GM12878 (cell line): ENCODE measurements around the gene DCTN2. TPM values are rescaled to one million over a fixed set of nuclear protein-coding genes. Genes with fewer than 3 reads are reported as not detected.

Source experiments
- ATAC-seq: fragments of 200-7000 bp; cut with Tn5 transposase; 3 replicates; pipeline ENCODE4 v1.9.1; 2020; ENCODE audit warnings: mild to moderate bottlenecking, moderate library complexity
- BruUV-seq: library from RNA; stranded (reverse); fragments of 400-500 nt; replicated peaks from 2 replicates; lab custom pipeline; 2021; lab: Mats Ljungman, UMichigan
- CTCF ChIA-PET: fragments of 300-600 bp; sonication (Branson Sonifier 250); formaldehyde crosslinking; extraction: SDS; loops from one replicate; lab custom pipeline; 2021; ENCODE audit warnings: inconsistent platforms; lab: Yijun Ruan, JAX
- POLR2A ChIA-PET: fragments of 350-600 bp; formaldehyde crosslinking; extraction: SDS; loops from one replicate; lab custom pipeline; 2021; ENCODE audit warnings: inconsistent platforms; lab: Charles Lee
- RAD21 ChIA-PET: fragments of 300-600 bp; sonication (Branson Sonifier 250); formaldehyde crosslinking; loops from one replicate; lab custom pipeline; 2023; ENCODE audit warnings: antibody characterized with exemption; ENCODE audit not compliant: unreplicated experiment; lab: Charles Lee
- SMC1A ChIA-PET: fragments of 300-600 bp; sonication (Branson Sonifier 250); formaldehyde crosslinking; loops from one replicate; lab custom pipeline; 2023; ENCODE audit not compliant: unreplicated experiment, uncharacterized antibody; lab: Charles Lee
- DNase-seq: peaks from one replicate; pipeline ENCODE4 v3.0.0-alpha.2; 2011; ENCODE audit warnings: low read depth, low spot score
- FAIRE-seq: peaks from 3 replicates; lab custom pipeline; 2011; peaks lifted over from hg19 to GRCh38; lab: Jason Lieb, UNC
- H2AFZ ChIP-seq: 2 replicates; pipeline ENCODE4 v1.6.0; 2011; ENCODE audit warnings: low read depth, low read length, control low read depth; ENCODE audit not compliant: control insufficient read depth
- H3K27ac ChIP-seq: 2 replicates; pipeline ENCODE4 v1.5.1; 2011; ENCODE audit warnings: control low read depth; ENCODE audit not compliant: control insufficient read depth, insufficient read depth
- H3K27me3 ChIP-seq, 2 experiments: replicated peaks in 1 of 2; 2 replicates each; pipeline versions ENCODE4 v1.6.0 to v1.6.1; 2011; ENCODE audit warnings: low read length in 1 of 2; ENCODE audit not compliant: control insufficient read depth in 2 of 2, insufficient read depth in 2 of 2
- H3K36me3 ChIP-seq, 2 experiments: 2 replicates each; pipeline ENCODE4 v1.5.1; 2011; ENCODE audit warnings: low read length in 1 of 2; ENCODE audit not compliant: control insufficient read depth in 2 of 2, insufficient read depth in 2 of 2
- H3K4me1 ChIP-seq: 2 replicates; pipeline ENCODE4 v1.6.1; 2011; ENCODE audit warnings: mild to moderate bottlenecking, low read length, moderate library complexity, mixed read lengths; ENCODE audit not compliant: control insufficient read depth, insufficient read depth
- H3K4me2 ChIP-seq: 2 replicates; pipeline ENCODE4 v1.6.0; 2011; ENCODE audit warnings: control low read depth; ENCODE audit not compliant: control insufficient read depth, insufficient read depth
- H3K4me3 ChIP-seq: fragments of 200-600 bp; sonication (generic); 2 replicates; pipeline ENCODE4 v1.5.1; 2016
- H3K79me2 ChIP-seq: 2 replicates; pipeline ENCODE4 v1.6.0; 2011; ENCODE audit warnings: low read length; ENCODE audit not compliant: control insufficient read depth, insufficient read depth
- H3K9ac ChIP-seq: 2 replicates; pipeline ENCODE4 v1.8.0; 2011; ENCODE audit warnings: low read length, control low read depth, mixed read lengths; ENCODE audit not compliant: control insufficient read depth, insufficient read depth
- H3K9me3 ChIP-seq: replicated peaks from 3 replicates; pipeline ENCODE4 v1.5.1; 2011; ENCODE audit warnings: mild to moderate bottlenecking, low read length; ENCODE audit not compliant: control insufficient read depth, insufficient read depth
- H4K20me1 ChIP-seq: 2 replicates; pipeline ENCODE4 v1.6.0; 2011; ENCODE audit not compliant: control insufficient read depth, insufficient read depth
- BHLHE40 ChIP-seq, 2 experiments: fragments of 450-650 bp in 1 of 2; IDR thresholded peaks; 2 replicates each; pipeline ENCODE4 v1.6.1; 2011 to 2017; ENCODE audit warnings: low read depth in 2 of 2, borderline replicate concordance in 1 of 2, improper control_type of control experiment in 1 of 2, low read length in 1 of 2, mild to moderate bottlenecking in 1 of 2
- BRCA1 ChIP-seq: IDR thresholded peaks from 2 replicates; pipeline ENCODE4 v1.6.1; 2011; ENCODE audit warnings: low read depth, low read length, improper control_type of control experiment
- CEBPB ChIP-seq, 2 experiments: fragments of 150-350 bp in 1 of 2; IDR thresholded peaks; 2 replicates each; pipeline ENCODE4 v1.6.1; 2012 to 2014; ENCODE audit warnings: low read depth in 2 of 2, low read length in 2 of 2, borderline replicate concordance in 1 of 2, inconsistent platforms in 1 of 2
- CHD1 ChIP-seq: IDR thresholded peaks from 2 replicates; pipeline ENCODE4 v1.6.1; 2012; ENCODE audit warnings: low read depth, low read length, improper control_type of control experiment
- RBBP5 ChIP-seq: fragments of 200-600 bp; sonication (generic); conservative IDR thresholded peaks from 2 replicates; pipeline ENCODE4 v1.6.1; 2016
- RFX5 ChIP-seq: IDR thresholded peaks from 2 replicates; pipeline ENCODE4 v1.6.1; 2011; ENCODE audit warnings: low read depth, low read length, improper control_type of control experiment
- SMAD5 ChIP-seq: IDR thresholded peaks from 2 replicates; pipeline ENCODE4 v1.6.1; 2016; ENCODE audit warnings: antibody characterized with exemption, low read depth
- SMC3 ChIP-seq: IDR thresholded peaks from 2 replicates; pipeline ENCODE4 v1.6.1; 2011; ENCODE audit warnings: low read length, improper control_type of control experiment, borderline replicate concordance
- ZBTB4 ChIP-seq: fragments of 450-650 bp; formaldehyde crosslinking; IDR thresholded peaks from 2 replicates; pipeline ENCODE4 v1.4.0; 2022; ENCODE audit warnings: mild to moderate bottlenecking, moderate library complexity
- ZNF592 ChIP-seq: fragments of 450-650 bp; IDR thresholded peaks from 2 replicates; pipeline ENCODE4 v1.6.1; 2017; ENCODE audit warnings: mild to moderate bottlenecking, moderate library complexity
- WGBS: methylation state at CpG from one replicate; pipeline ENCODE4 v1.1.6; 2016; ENCODE audit warnings: low lambda C conversion rate; ENCODE audit not compliant: insufficient replicate concordance, insufficient coverage; ENCODE audit errors: missing lambda C conversion rate; 5-methylcytosine and 5-hydroxymethylcytosine counted together
- in situ Hi-C: fragments of 300-500 bp; cut with MboI; formaldehyde crosslinking; loops from 9 replicates; pipeline ENCODE4 v1.14.3; 2018; ENCODE audit warnings: mixed read lengths
- intact Hi-C: fragments of 100-400 bp; cut with micrococcal nuclease; formaldehyde crosslinking; loops from one replicate; pipeline ENCODE4 v1.14.2; 2022; ENCODE audit not compliant: unreplicated experiment
- polyA plus RNA-seq, 11 experiments: library from polyadenylated mRNA; depleted of rRNA in 4 of 11; unstranded in 6 of 11; stranded (reverse) in 5 of 11; fragments of >200 nt; fragmentation: Nextera tagmentation in 4 of 11; fragmentation: Illumina TruSeq in 1 of 11; extraction: Ambion mirVana in 4 of 11; extraction: Trizol in 1 of 11; gene quantifications; 1 replicate in 1 of 11; 2 replicates in 10 of 11; pipeline versions ENCODE4 v1.2.1 to v1.2.3, GENCODE V29; 2011 to 2016; ENCODE audit warnings: inconsistent platforms in 2 of 11, missing spikeins in 2 of 11, low read depth in 1 of 11
- total RNA-seq, 4 experiments: library from RNA; depleted of rRNA in 3 of 4; stranded (reverse); fragments of >200 nt in 3 of 4; fragmentation: Illumina TruSeq in 1 of 4; extraction: Trizol in 1 of 4; gene quantifications; 2 replicates each; pipeline versions ENCODE4 v1.2.1 to v1.2.3, GENCODE V29; 2013 to 2021

Gene DCTN2
- total and polyA plus RNA-seq, 10 of the 15 experiments (the other 5 are each of a cell fraction or from before 2014, with no cell fraction given), result 32.3 to 171 (median 100) TPM

GRCh38 chr12:57485695-57486094 lies 61.3 kb downstream of the DCTN2 start:
- in situ Hi-C loops (no loop called here), intact Hi-C loops (no loop called here)
- Histone ChIP-seq H3K4me1 (peaks cover 7% of the 10 kb centered on the region), H3K79me2 (peaks cover 17% of the 10 kb centered on the region), H2AFZ (no peak overlapping the region), H3K9me3 (no peaks in the 10 kb centered on the region), H3K9ac (no peak overlapping the region), H3K27ac (no peak overlapping the region), H3K27me3 (no peaks in the 10 kb centered on the region), H4K20me1 (no peaks in the 10 kb centered on the region), H3K4me2 (no peak overlapping the region), H3K4me3 (no peak overlapping the region), H3K36me3 (peaks cover 4 to 5% of the 10 kb centered on the region in 2 experiments; a peak in 2 of 4 replicates)
- ChIA-PET CTCF (interaction anchor here (0.9 to 2.7 kb wide), 3 partner anchors 9 to 27 kb away, joined by 4 to 13 read pairs (median 6); no protein-coding TSS in a partner anchor), RAD21 (interaction anchor here (0.7 kb wide), 1 partner anchor 41 kb away, joined by 3 read pairs; no protein-coding TSS in a partner anchor), SMC1A (interaction anchor here (0.7 to 2.0 kb wide), 4 partner anchors 9 to 436 kb away, joined by 3 to 8 read pairs (median 3); partner anchors contain the start of gene GLI1), POLR2A (interaction anchor here (0.9 to 1.9 kb wide), 5 partner anchors 8 to 51 kb away, joined by 3 to 4 read pairs (median 4); partner anchors contain the start of genes DDIT3 and INHBC)
- ATAC-seq (no peak), FAIRE-seq (no peak), DNase-seq (no peak)
- TF ChIP-seq RFX5 (no peak), BRCA1 (no peak)
- no TSS peak for BruUV-seq

DNA sequence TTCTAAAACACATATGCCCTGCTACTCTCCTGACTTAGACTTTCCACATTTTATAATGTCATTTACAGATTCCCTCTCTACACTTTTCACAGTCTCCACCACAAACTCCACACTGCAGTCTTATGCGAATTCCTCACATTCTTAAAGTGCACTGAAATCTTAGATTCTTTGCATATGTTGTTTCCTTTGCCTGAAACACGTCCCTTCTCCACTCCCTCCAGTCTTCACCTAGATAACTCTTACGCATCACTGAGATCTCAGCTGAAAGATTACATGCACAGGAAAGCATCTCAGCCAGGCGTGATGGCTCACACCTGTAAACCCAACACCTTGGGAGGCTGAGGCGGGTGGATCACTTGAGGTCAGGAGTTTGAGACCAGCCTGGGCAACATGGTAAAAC lies 63.5 kb downstream of the DCTN2 start:
- FAIRE-seq (no peak), DNase-seq (no peak), ATAC-seq (no peak)
- RAD21 ChIA-PET, result interaction anchor here (0.6 to 0.7 kb wide), 2 partner anchors 17 to 1367 kb away, joined by 3 to 4 read pairs; partner anchors contain the start of gene RPL41
- Histone ChIP-seq H3K4me2 (no peak overlapping the region), H4K20me1 (no peaks in the 10 kb centered on the region), H3K9ac (no peak overlapping the region), H3K4me1 (peaks cover 23% of the 10 kb centered on the region), H3K79me2 (peaks cover 12% of the 10 kb centered on the region), H3K27ac (no peak overlapping the region), H3K36me3 (no peaks in the 10 kb centered on the region), H3K9me3 (no peaks in the 10 kb centered on the region), H2AFZ (no peak overlapping the region), H3K4me3 (no peak overlapping the region), H3K27me3 (no peaks in the 10 kb centered on the region)
- no TSS peak for BruUV-seq
- in situ Hi-C loops (no loop called here), intact Hi-C loops (no loop called here)
- POLR2A ChIA-PET, result interaction anchor here (1.0 kb wide), 1 partner anchor 37 kb away, joined by 10 read pairs; no protein-coding TSS in a partner anchor
- SMC1A ChIA-PET, result no interaction called here
- WGBS, result 76% methylated on average over 5 of the region's 5 CpGs
- CTCF ChIA-PET, result no interaction called here
- no peak for TF ChIP-seq BHLHE40 (IDR thresholded peaks at IDR 0.05; ENCODE audit: borderline replicate concordance in 1 of 2, low read depth in 2 of 2, low read length in 1 of 2)
- TF ChIP-seq SMC3, result no peak
- no peak for TF ChIP-seq RBBP5
- TF ChIP-seq ZNF592, result no peak
- TF ChIP-seq SMAD5, result no peak
- TF ChIP-seq CEBPB (IDR thresholded peaks at IDR 0.05; ENCODE audit: borderline replicate concordance in 1 of 2, low read depth in 2 of 2, low read length in 2 of 2), result no peak
- TF ChIP-seq ZBTB4 (CRISPR knock-in tag), result no peak
- no peak for TF ChIP-seq CHD1
